ENCODE measurements around the gene CRIM1.

The CRIM1 gene

GRCh38 chr2:36432479-36432878 lies 76.9 kb downstream of the CRIM1 start:
- Mint-ChIP-seq H3K9me3 (no peaks in the 10 kb centered on the region), H3K4me3 (no peak overlapping the region), H3K4me1 (peaks cover 6% of the 10 kb centered on the region), H3K36me3 (ENCODE audit: insufficient read depth) (peaks cover 4% of the 10 kb centered on the region), H3K27ac (ENCODE audit: low read depth) (no peak overlapping the region), H3K27me3 (no peaks in the 10 kb centered on the region)
- ATAC-seq (replicated peaks; ENCODE audit: extremely low read depth, poor library complexity, severe bottlenecking): no peak
- no peak for DNase-seq (ENCODE audit: low spot score in 2 of 2)

GRCh38 chr2:36433311-36434217 lies 78.0 kb downstream of the CRIM1 start:
- DNase-seq (ENCODE audit: low spot score in 2 of 2): no peak
- Mint-ChIP-seq H3K4me1 (peaks cover 6% of the 10 kb centered on the region), H3K27ac (ENCODE audit: low read depth) (no peak overlapping the region), H3K4me3 (no peak overlapping the region), H3K27me3 (no peaks in the 10 kb centered on the region), H3K9me3 (no peaks in the 10 kb centered on the region), H3K36me3 (ENCODE audit: insufficient read depth) (peaks cover 4% of the 10 kb centered on the region)
- ATAC-seq (replicated peaks; ENCODE audit: extremely low read depth, poor library complexity, severe bottlenecking): no peak

- H3K27me3 Mint-ChIP-seq: no peaks in the 10 kb centered on the region
- no peak overlapping the region for H3K4me3 Mint-ChIP-seq
- no peaks in the 10 kb centered on the region for H3K9me3 Mint-ChIP-seq
- no peak overlapping the region for H3K27ac Mint-ChIP-seq (ENCODE audit: low read depth)
- peaks cover 11% of the 10 kb centered on the region for H3K4me1 Mint-ChIP-seq
- DNase-seq (ENCODE audit: low spot score in 2 of 2) (no peak), ATAC-seq (replicated peaks; ENCODE audit: extremely low read depth, poor library complexity, severe bottlenecking) (no peak)
- H3K36me3 Mint-ChIP-seq (ENCODE audit: insufficient read depth): no peaks in the 10 kb centered on the region
These were observed 82.9 kb downstream of the CRIM1 start for GRCh38 chr2:36438449-36438977.

GRCh38 chr2:36439084-36439483 lies 83.5 kb downstream of the CRIM1 start:
- H3K27ac Mint-ChIP-seq (ENCODE audit: low read depth): no peak overlapping the region
- H3K27me3 Mint-ChIP-seq: no peaks in the 10 kb centered on the region
- no peaks in the 10 kb centered on the region for H3K36me3 Mint-ChIP-seq (ENCODE audit: insufficient read depth)
- no peaks in the 10 kb centered on the region for H3K9me3 Mint-ChIP-seq
- peaks cover 11% of the 10 kb centered on the region for H3K4me1 Mint-ChIP-seq
- no peak overlapping the region for H3K4me3 Mint-ChIP-seq
- no peak for DNase-seq (ENCODE audit: low spot score in 2 of 2)
- no peak for ATAC-seq (replicated peaks; ENCODE audit: extremely low read depth, poor library complexity, severe bottlenecking)

GRCh38 chr2:36441065-36441625 lies 85.6 kb downstream of the CRIM1 start:
- H3K4me3 Mint-ChIP-seq: no peak overlapping the region
- H3K4me1 Mint-ChIP-seq: peaks cover 11% of the 10 kb centered on the region
- H3K9me3 Mint-ChIP-seq: no peaks in the 10 kb centered on the region
- H3K36me3 Mint-ChIP-seq (ENCODE audit: insufficient read depth): peaks cover 2% of the 10 kb centered on the region
- ATAC-seq (replicated peaks; ENCODE audit: extremely low read depth, poor library complexity, severe bottlenecking) (no peak), DNase-seq (ENCODE audit: low spot score in 2 of 2) (no peak)
- H3K27me3 Mint-ChIP-seq: no peaks in the 10 kb centered on the region
- H3K27ac Mint-ChIP-seq (ENCODE audit: low read depth): no peak overlapping the region

GRCh38 chr2:36441816-36442215 lies 86.2 kb downstream of the CRIM1 start:
- DNase-seq (ENCODE audit: low spot score in 2 of 2): no peak
- no peak overlapping the region for H3K4me3 Mint-ChIP-seq
- peaks cover 2% of the 10 kb centered on the region for H3K36me3 Mint-ChIP-seq (ENCODE audit: insufficient read depth)
- H3K4me1 Mint-ChIP-seq: peaks cover 11% of the 10 kb centered on the region
- no peaks in the 10 kb centered on the region for H3K9me3 Mint-ChIP-seq
- no peak for ATAC-seq (replicated peaks; ENCODE audit: extremely low read depth, poor library complexity, severe bottlenecking)
- no peaks in the 10 kb centered on the region for H3K27me3 Mint-ChIP-seq
- H3K27ac Mint-ChIP-seq (ENCODE audit: low read depth): no peak overlapping the region

GRCh38 chr2:36444216-36444936 lies 88.8 kb downstream of the CRIM1 start:
- Mint-ChIP-seq H3K4me1 (peaks cover 11% of the 10 kb centered on the region), H3K9me3 (no peaks in the 10 kb centered on the region), H3K27ac (ENCODE audit: low read depth) (peak overlapping the region; percentile 1), H3K27me3 (no peaks in the 10 kb centered on the region), H3K36me3 (ENCODE audit: insufficient read depth) (peaks cover 2% of the 10 kb centered on the region), H3K4me3 (no peak overlapping the region)
- ATAC-seq (replicated peaks; ENCODE audit: extremely low read depth, poor library complexity, severe bottlenecking) (no peak), DNase-seq (ENCODE audit: low spot score in 2 of 2) (no peak)

GRCh38 chr2:36445185-36445866 lies 89.7 kb downstream of the CRIM1 start:
- peaks cover 2% of the 10 kb centered on the region for H3K36me3 Mint-ChIP-seq (ENCODE audit: insufficient read depth)
- H3K27me3 Mint-ChIP-seq: no peaks in the 10 kb centered on the region
- no peaks in the 10 kb centered on the region for H3K9me3 Mint-ChIP-seq
- H3K4me1 Mint-ChIP-seq: peaks cover 11% of the 10 kb centered on the region
- DNase-seq (ENCODE audit: low spot score in 2 of 2): no peak
- H3K27ac Mint-ChIP-seq (ENCODE audit: low read depth): peak overlapping the region; percentile 1
- ATAC-seq (replicated peaks; ENCODE audit: extremely low read depth, poor library complexity, severe bottlenecking): no peak
- H3K4me3 Mint-ChIP-seq: no peak overlapping the region

- H3K9me3 Mint-ChIP-seq: no peaks in the 10 kb centered on the region
- H3K4me3 Mint-ChIP-seq: no peak overlapping the region
- DNase-seq (ENCODE audit: low spot score in 2 of 2): no peak
- H3K27me3 Mint-ChIP-seq: no peaks in the 10 kb centered on the region
- H3K27ac Mint-ChIP-seq (ENCODE audit: low read depth): no peak overlapping the region
- peaks cover 11% of the 10 kb centered on the region for H3K4me1 Mint-ChIP-seq
- peaks cover 2% of the 10 kb centered on the region for H3K36me3 Mint-ChIP-seq (ENCODE audit: insufficient read depth)
- no peak for ATAC-seq (replicated peaks; ENCODE audit: extremely low read depth, poor library complexity, severe bottlenecking)
These were observed 90.7 kb downstream of the CRIM1 start for GRCh38 chr2:36446294-36446693.

DNA sequence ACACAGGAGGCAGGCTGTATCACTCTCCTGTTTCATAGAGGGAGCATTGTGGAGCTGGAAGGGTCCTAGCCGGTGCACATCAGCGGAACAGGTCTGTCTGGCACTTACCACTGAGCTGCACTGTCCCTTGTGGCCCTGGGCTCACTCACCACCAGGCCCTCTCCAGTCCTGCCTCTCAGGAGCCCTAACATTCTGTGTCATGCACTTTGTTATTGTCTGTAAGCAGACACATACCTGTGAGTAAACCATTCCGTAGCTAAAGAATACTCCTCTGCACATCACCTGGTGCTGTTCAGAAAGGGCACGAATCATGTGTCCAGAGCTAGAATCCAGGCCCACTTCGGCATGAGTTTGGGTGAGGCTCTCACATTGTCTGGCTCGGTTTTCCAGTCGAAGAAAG lies 93.6 kb downstream of the CRIM1 start:
- Mint-ChIP-seq H3K9me3 (no peaks in the 10 kb centered on the region), H3K4me1 (no peaks in the 10 kb centered on the region), H3K27ac (ENCODE audit: low read depth) (no peak overlapping the region), H3K4me3 (no peak overlapping the region), H3K36me3 (ENCODE audit: insufficient read depth) (peaks cover 2% of the 10 kb centered on the region), H3K27me3 (no peaks in the 10 kb centered on the region)
- ATAC-seq (replicated peaks; ENCODE audit: extremely low read depth, poor library complexity, severe bottlenecking) (no peak), DNase-seq (ENCODE audit: low spot score in 2 of 2) (no peak)

DNA sequence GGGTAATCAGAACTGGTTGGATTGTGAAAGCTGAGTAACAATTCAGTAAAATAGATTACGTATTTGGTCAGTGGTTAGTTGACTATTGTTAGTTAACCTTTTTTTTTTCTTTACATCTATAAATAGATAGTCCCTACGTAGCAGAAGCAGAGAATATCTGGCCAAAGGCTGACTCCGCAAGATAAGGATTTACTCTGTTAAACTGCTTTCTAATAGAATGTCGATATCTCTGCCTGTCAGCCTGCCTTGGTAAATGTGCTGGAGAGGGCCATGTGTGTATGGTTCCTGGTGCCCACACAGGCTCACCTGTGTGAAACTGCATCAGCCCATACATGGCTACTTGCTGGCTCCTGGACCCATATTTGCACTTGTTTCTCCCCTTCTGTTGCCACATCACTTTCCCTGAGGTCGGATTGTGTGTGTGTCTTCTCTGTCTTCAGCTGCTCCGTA lies 94.4 kb downstream of the CRIM1 start:
- Mint-ChIP-seq H3K4me1 (no peaks in the 10 kb centered on the region), H3K4me3 (no peak overlapping the region), H3K9me3 (no peaks in the 10 kb centered on the region), H3K27ac (ENCODE audit: low read depth) (no peak overlapping the region), H3K27me3 (no peaks in the 10 kb centered on the region), H3K36me3 (ENCODE audit: insufficient read depth) (no peaks in the 10 kb centered on the region)
- DNase-seq (ENCODE audit: low spot score in 2 of 2): no peak
- no peak for ATAC-seq (replicated peaks; ENCODE audit: extremely low read depth, poor library complexity, severe bottlenecking)

DNA sequence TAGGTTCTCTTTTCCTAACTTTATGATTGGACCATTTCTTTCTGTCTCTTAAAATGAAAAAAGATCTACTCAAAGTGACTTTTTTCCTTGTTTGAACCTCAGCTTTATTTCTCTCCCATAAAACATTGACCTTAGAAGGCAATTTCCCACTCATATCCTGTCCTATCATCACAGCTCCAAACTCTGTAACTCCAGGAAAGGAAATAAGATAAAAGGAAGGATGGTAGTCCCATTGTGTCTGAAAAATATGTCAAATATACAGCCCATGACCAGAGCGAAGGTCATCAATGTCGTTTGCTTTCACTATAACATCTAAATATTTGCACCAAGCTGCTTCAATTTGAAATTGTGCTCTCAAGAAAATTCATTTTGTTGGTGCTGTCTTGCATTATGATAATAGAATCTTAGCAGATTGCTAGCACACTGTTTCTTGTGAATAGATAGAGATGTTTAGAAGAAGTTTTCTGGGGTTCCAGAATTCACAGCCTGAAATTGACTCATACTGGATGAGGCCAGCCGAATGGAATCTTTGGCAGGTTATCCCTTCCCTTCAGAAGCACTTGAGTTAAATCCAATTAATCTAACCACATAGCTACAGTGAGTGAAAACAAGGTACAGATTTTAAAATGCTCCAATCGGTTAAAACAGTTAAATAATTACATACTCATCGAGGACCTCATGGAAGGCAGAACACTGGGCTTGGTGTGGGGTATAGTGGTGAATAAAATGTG lies 95.1 kb downstream of the CRIM1 start:
- no peak for DNase-seq (ENCODE audit: low spot score in 2 of 2)
- no peak for ATAC-seq (replicated peaks; ENCODE audit: extremely low read depth, poor library complexity, severe bottlenecking)
- no peaks in the 10 kb centered on the region for H3K4me1 Mint-ChIP-seq
- H3K27ac Mint-ChIP-seq (ENCODE audit: low read depth): no peak overlapping the region
- H3K9me3 Mint-ChIP-seq: no peaks in the 10 kb centered on the region
- H3K4me3 Mint-ChIP-seq: no peak overlapping the region
- no peaks in the 10 kb centered on the region for H3K36me3 Mint-ChIP-seq (ENCODE audit: insufficient read depth)
- no peaks in the 10 kb centered on the region for H3K27me3 Mint-ChIP-seq

Measured in central memory CD8-positive, alpha-beta T cell (primary cell).